ENCODE measurements around the gene RASGEF1B. TPM values are rescaled to one million over a fixed set of nuclear protein-coding genes. Genes with fewer than 3 reads are reported as not detected.

RASGEF1B gene
- total and polyA plus RNA-seq, 2 donors (not counting 3 experiments of a cell fraction or from before 2014, with no cell fraction given), result not detected

GRCh38 chr4:81398379-81398778, 73.3 kb downstream of the RASGEF1B start:
- Histone ChIP-seq H3K27ac (ENCODE audit: insufficient read depth, low read depth, low read length) (no peak overlapping the region), H2AFZ (ENCODE audit: low read depth, low read length) (no peak overlapping the region), H3K27me3 (ENCODE audit: control insufficient read depth in 2 of 2, insufficient read depth in 2 of 2, low read length in 2 of 2) (no peaks in the 10 kb centered on the region), H3K4me3 (replicated peaks in 1 of 3; ENCODE audit: insufficient read depth in 1 of 3, low read depth in 1 of 3, low read length in 3 of 3) (no peak overlapping the region), H3K4me1 (ENCODE audit: control insufficient read depth, extremely low read depth, insufficient read depth, low read length) (no peaks in the 10 kb centered on the region), H4K20me1 (replicated peaks; ENCODE audit: control insufficient read depth, extremely low read depth, insufficient read depth, low read length) (no peaks in the 10 kb centered on the region), H3K9ac (replicated peaks; ENCODE audit: extremely low read depth, insufficient read depth, low read length) (no peak overlapping the region), H3K9me3 (replicated peaks; ENCODE audit: control insufficient read depth, insufficient read depth, low read length) (no peaks in the 10 kb centered on the region), H3K36me3 (ENCODE audit: control insufficient read depth in 2 of 2, extremely low read depth in 1 of 2, insufficient read depth in 2 of 2, low read length in 2 of 2) (no peaks in the 10 kb centered on the region), H3K9me1 (replicated peaks; ENCODE audit: control insufficient read depth, extremely low read depth, insufficient read depth, low read length) (no peaks in the 10 kb centered on the region), H3K4me2 (ENCODE audit: insufficient read depth, low read length) (no peak overlapping the region), H3K79me2 (ENCODE audit: control insufficient read depth, insufficient read depth, low read length) (no peaks in the 10 kb centered on the region)
- ChIA-PET POLR2A (no interaction called here), CTCF (interaction anchor here (1.0 kb wide), 1 partner anchor 47 kb away, joined by 6 read pairs; no protein-coding TSS in a partner anchor)
- dilution Hi-C loops (cut with MboI; ENCODE audit: extremely low pct_ligation_motif_present, low sequenced_read_pairs), result no loop called here
- no peak for DNase-seq (ENCODE audit: low read depth, low spot score)
- intact Hi-C loops (cut with micrococcal nuclease), result no loop called here
- no peak for TF ChIP-seq EZH2 (IDR thresholded peaks at IDR 0.05; ENCODE audit: borderline replicate concordance, low read depth, low read length, severe bottlenecking)
- TF ChIP-seq GATA2 (IDR thresholded peaks at IDR 0.05; ENCODE audit: insufficient read depth, insufficient read length, low read depth, low read length), result no peak
- TF ChIP-seq JUN (IDR thresholded peaks at IDR 0.05; ENCODE audit: borderline replicate concordance, insufficient read depth, insufficient read length, low read depth), result no peak
- no peak for TF ChIP-seq MAX (IDR thresholded peaks at IDR 0.05; ENCODE audit: insufficient read depth, insufficient read length)
- no peak for TF ChIP-seq POLR2A (IDR thresholded peaks at IDR 0.05; ENCODE audit: low read depth, low read length)
- BruUV-seq (replicated peaks), result no TSS peak
- FAIRE-seq, result no peak

- no TSS peak for BruUV-seq (replicated peaks)
- no peak for TF ChIP-seq MYC (IDR thresholded peaks at IDR 0.05; ENCODE audit: low read depth, low read length)
- no peak for TF ChIP-seq MAX (IDR thresholded peaks at IDR 0.05; ENCODE audit: insufficient read depth, insufficient read length)
- TF ChIP-seq EZH2 (IDR thresholded peaks at IDR 0.05; ENCODE audit: borderline replicate concordance, low read depth, low read length, severe bottlenecking), result no peak
- no peak for TF ChIP-seq CTCF (IDR thresholded peaks at IDR 0.05; ENCODE audit: extremely low read depth in 1 of 2, insufficient read depth in 1 of 2, low read depth in 1 of 2, low read length in 2 of 2)
- TF ChIP-seq FOS (IDR thresholded peaks at IDR 0.05; ENCODE audit: borderline replicate concordance, insufficient read depth, low read length), result no peak
- no peak overlapping the region for H3K4me3 ChIP-seq (replicated peaks in 1 of 3; ENCODE audit: insufficient read depth in 1 of 3, low read depth in 1 of 3, low read length in 3 of 3)
- H3K9me3 ChIP-seq (replicated peaks; ENCODE audit: control insufficient read depth, insufficient read depth, low read length), result no peaks in the 10 kb centered on the region
- DNase-seq (ENCODE audit: low read depth, low spot score), result no peak
- no peak overlapping the region for H2AFZ ChIP-seq (ENCODE audit: low read depth, low read length)
- no peaks in the 10 kb centered on the region for H3K79me2 ChIP-seq (ENCODE audit: control insufficient read depth, insufficient read depth, low read length)
- FAIRE-seq, result no peak
- H3K27ac ChIP-seq (ENCODE audit: insufficient read depth, low read depth, low read length), result no peak overlapping the region
- no peak overlapping the region for H3K4me2 ChIP-seq (ENCODE audit: insufficient read depth, low read length)
- dilution Hi-C loops (cut with MboI; ENCODE audit: extremely low pct_ligation_motif_present, low sequenced_read_pairs), result no loop called here
- no peaks in the 10 kb centered on the region for H3K9me1 ChIP-seq (replicated peaks; ENCODE audit: control insufficient read depth, extremely low read depth, insufficient read depth, low read length)
- H3K9ac ChIP-seq (replicated peaks; ENCODE audit: extremely low read depth, insufficient read depth, low read length), result no peak overlapping the region
- H3K4me1 ChIP-seq (ENCODE audit: control insufficient read depth, extremely low read depth, insufficient read depth, low read length), result no peaks in the 10 kb centered on the region
- ChIA-PET CTCF (no interaction called here), POLR2A (no interaction called here)
- no peaks in the 10 kb centered on the region for H4K20me1 ChIP-seq (replicated peaks; ENCODE audit: control insufficient read depth, extremely low read depth, insufficient read depth, low read length)
- intact Hi-C loops (cut with micrococcal nuclease), result no loop called here
- no peaks in the 10 kb centered on the region for H3K36me3 ChIP-seq (ENCODE audit: control insufficient read depth in 2 of 2, extremely low read depth in 1 of 2, insufficient read depth in 2 of 2, low read length in 2 of 2)
- no peaks in the 10 kb centered on the region for H3K27me3 ChIP-seq (ENCODE audit: control insufficient read depth in 2 of 2, insufficient read depth in 2 of 2, low read length in 2 of 2)
These were observed 74.1 kb downstream of the RASGEF1B start for GRCh38 chr4:81397635-81398034.

Data from endothelial cell of umbilical vein (primary cell).